ENCODE measurements around the gene VAV2. TPM values are rescaled to one million over a fixed set of nuclear protein-coding genes. Genes with fewer than 3 reads are reported as not detected.
A peak's percentile ranks its signal among the peaks of the same experiment; 100 is the strongest.

VAV2 gene
- total and polyA plus RNA-seq, 9 of the 15 experiments (the other 6 are each of a cell fraction or from before 2014, with no cell fraction given): 0.01 to 2.7 (median 1.0) TPM; not detected in 1

DNA sequence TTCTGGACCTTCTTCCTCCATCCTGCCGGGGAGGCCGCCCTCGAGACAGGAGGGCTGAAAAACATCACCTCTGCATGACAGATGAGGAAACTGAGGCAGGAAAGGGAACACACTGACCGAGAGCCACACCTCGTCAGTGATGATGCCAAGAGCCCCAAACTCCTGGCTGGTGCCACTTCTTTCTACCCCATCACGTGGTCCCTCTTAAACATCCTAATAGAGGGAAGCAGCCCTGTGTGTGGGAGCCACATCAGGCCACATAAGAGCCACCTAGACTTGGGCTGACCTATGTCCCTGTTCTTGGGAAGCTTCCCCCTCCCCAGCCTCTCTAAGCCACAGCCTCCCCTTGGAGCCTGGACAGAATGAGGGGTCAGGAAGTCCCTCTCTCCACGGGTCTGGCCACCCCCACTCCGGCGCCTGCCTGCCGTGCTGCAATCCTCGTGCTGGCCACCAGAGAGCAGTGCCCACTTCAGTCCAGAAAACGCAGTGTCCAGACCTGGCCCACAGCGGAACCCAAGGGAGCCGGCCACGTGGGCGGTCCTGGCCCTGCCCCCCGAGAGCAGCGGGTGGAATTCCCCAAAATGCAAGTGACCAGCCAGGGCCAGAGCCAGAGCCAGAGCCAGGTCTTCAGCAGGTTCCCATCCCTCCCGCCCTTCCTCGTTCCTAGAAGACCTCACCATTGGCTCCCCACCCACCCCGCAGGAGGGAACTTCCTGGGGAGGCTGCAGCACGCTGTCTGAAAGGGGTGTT, 199.2 kb downstream of the VAV2 start (continued):
- TF ChIP-seq, protein P1, sequence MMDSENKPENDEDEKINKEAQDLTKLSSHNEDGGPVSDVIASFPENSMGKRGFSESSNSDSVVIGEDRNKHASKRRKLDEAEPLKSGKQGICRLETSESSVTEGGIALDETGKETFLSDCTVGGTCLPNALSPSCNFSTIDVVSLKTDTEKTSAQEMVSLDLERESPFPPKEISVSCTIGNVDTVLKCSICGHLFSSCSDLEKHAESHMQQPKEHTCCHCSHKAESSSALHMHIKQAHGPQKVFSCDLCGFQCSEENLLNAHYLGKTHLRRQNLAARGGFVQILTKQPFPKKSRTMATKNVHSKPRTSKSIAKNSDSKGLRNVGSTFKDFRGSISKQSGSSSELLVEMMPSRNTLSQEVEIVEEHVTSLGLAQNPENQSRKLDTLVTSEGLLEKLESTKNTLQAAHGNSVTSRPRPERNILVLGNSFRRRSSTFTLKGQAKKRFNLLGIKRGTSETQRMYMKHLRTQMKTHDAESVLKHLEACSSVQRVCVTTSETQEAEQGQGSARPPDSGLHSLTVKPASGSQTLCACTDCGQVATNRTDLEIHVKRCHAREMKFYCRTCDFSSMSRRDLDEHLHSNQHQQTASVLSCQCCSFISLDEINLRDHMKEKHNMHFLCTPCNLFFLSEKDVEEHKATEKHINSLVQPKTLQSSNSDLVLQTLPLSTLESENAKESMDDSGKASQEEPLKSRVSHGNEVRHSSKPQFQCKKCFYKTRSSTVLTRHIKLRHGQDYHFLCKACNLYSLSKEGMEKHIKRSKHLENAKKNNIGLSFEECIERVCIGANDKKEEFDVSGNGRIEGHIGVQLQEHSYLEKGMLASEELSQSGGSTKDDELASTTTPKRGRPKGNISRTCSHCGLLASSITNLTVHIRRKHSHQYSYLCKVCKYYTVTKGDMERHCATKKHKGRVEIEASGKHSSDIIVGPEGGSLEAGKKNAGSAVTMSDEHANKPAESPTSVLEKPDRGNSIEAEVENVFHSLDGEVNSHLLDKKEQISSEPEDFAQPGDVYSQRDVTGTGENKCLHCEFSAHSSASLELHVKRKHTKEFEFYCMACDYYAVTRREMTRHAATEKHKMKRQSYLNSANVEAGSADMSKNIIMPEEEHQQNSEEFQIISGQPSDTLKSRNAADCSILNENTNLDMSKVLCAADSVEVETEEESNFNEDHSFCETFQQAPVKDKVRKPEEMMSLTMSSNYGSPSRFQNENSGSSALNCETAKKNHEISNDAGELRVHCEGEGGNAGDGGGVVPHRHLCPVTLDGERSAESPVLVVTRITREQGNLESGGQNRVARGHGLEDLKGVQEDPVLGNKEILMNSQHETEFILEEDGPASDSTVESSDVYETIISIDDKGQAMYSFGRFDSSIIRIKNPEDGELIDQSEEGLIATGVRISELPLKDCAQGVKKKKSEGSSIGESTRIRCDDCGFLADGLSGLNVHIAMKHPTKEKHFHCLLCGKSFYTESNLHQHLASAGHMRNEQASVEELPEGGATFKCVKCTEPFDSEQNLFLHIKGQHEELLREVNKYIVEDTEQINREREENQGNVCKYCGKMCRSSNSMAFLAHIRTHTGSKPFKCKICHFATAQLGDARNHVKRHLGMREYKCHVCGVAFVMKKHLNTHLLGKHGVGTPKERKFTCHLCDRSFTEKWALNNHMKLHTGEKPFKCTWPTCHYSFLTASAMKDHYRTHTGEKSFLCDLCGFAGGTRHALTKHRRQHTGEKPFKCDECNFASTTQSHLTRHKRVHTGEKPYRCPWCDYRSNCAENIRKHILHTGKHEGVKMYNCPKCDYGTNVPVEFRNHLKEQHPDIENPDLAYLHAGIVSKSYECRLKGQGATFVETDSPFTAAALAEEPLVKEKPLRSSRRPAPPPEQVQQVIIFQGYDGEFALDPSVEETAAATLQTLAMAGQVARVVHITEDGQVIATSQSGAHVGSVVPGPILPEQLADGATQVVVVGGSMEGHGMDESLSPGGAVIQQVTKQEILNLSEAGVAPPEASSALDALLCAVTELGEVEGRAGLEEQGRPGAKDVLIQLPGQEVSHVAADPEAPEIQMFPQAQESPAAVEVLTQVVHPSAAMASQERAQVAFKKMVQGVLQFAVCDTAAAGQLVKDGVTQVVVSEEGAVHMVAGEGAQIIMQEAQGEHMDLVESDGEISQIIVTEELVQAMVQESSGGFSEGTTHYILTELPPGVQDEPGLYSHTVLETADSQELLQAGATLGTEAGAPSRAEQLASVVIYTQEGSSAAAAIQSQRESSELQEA (IDR thresholded peaks at IDR 0.05; ENCODE audit: low read depth): no peak
- TF ChIP-seq ZNF311 (CRISPR knock-in tag; IDR thresholded peaks at IDR 0.05) (no peak), NCOA6 (IDR thresholded peaks at IDR 0.05) (no peak), MTA1 (IDR thresholded peaks at IDR 0.05; ENCODE audit: borderline replicate concordance) (no peak), ZNF324 (CRISPR knock-in tag; IDR thresholded peaks at IDR 0.05) (no peak), TAF15 (IDR thresholded peaks at IDR 0.05; ENCODE audit: low read depth, low read length) (no peak), ZNF232 (CRISPR knock-in tag; IDR thresholded peaks at IDR 0.05) (no peak), GATAD2A (IDR thresholded peaks at IDR 0.05) (no peak)
- TF ChIP-seq, protein P2, sequence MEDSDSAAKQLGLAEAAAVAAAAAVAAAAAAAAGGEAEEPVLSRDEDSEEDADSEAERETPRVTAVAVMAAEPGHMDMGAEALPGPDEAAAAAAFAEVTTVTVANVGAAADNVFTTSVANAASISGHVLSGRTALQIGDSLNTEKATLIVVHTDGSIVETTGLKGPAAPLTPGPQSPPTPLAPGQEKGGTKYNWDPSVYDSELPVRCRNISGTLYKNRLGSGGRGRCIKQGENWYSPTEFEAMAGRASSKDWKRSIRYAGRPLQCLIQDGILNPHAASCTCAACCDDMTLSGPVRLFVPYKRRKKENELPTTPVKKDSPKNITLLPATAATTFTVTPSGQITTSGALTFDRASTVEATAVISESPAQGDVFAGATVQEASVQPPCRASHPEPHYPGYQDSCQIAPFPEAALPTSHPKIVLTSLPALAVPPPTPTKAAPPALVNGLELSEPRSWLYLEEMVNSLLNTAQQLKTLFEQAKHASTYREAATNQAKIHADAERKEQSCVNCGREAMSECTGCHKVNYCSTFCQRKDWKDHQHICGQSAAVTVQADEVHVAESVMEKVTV (CRISPR knock-in tag; IDR thresholded peaks at IDR 0.05): peak; percentile 82

Measured in K562 (cell line).